WTC11 (cell line): ENCODE data around the gene MICAL2. TPM values are rescaled to one million over a fixed set of nuclear protein-coding genes. Genes with fewer than 3 reads are reported as not detected.

ENCODE experiments used
- ATAC-seq: fragments of 200-7000 bp; cut with Tn5 transposase; 2 replicates; pipeline ENCODE4 v1.10.0; 2021; ENCODE audit warnings: mild to moderate bottlenecking, moderate library complexity
- CTCF ChIA-PET: fragments of 300-600 bp; sonication (Branson Sonifier 250); formaldehyde crosslinking; loops from one replicate; lab custom pipeline; 2021; ENCODE audit warnings: antibody characterized with exemption; lab: Charles Lee
- POLR2A ChIA-PET: fragments of 350-600 bp; sonication (Branson Sonifier 250); formaldehyde crosslinking; loops from one replicate; lab custom pipeline; 2021; ENCODE audit warnings: antibody characterized with exemption; lab: Charles Lee
- DNase-seq: peaks from one replicate; pipeline ENCODE4 v3.0.0; 2021; ENCODE audit warnings: low spot score
- H3K27ac Mint-ChIP-seq: 2 replicates; pipeline ENCODE4 v1.8.0; 2021; ENCODE audit warnings: mixed read lengths
- H3K27me3 Mint-ChIP-seq: 2 replicates; pipeline ENCODE4 v1.8.0; 2021; ENCODE audit warnings: low read depth, mild to moderate bottlenecking, moderate library complexity, mixed read lengths
- H3K36me3 Mint-ChIP-seq: 2 replicates; pipeline ENCODE4 v1.8.0; 2021; ENCODE audit warnings: mixed read lengths
- H3K4me1 Mint-ChIP-seq: 2 replicates; pipeline ENCODE4 v1.8.0; 2022; ENCODE audit warnings: mixed read lengths
- H3K4me3 Mint-ChIP-seq: 2 replicates; pipeline ENCODE4 v1.8.0; 2021; ENCODE audit warnings: mild to moderate bottlenecking, moderate library complexity, mixed read lengths
- H3K9me3 Mint-ChIP-seq: 2 replicates; pipeline ENCODE4 v1.8.0; 2021; ENCODE audit warnings: mixed read lengths
- ATF3 ChIP-seq: sonication (generic); formaldehyde crosslinking; conservative IDR thresholded peaks from 2 replicates; pipeline ENCODE4 v1.8.1; 2022; ENCODE audit warnings: mild to moderate bottlenecking, missing genetic modification reagents
- ATF6 ChIP-seq: sonication (generic); formaldehyde crosslinking; IDR thresholded peaks from 2 replicates; pipeline ENCODE4 v1.8.1; 2023; ENCODE audit warnings: mild to moderate bottlenecking, missing genetic modification reagents
- CDX4 ChIP-seq: fragments of 250-450 bp; sonication (Bioruptor Pico); IDR thresholded peaks from 2 replicates; pipeline ENCODE4 v1.9.0; 2021; ENCODE audit warnings: moderate library complexity, mild to moderate bottlenecking, inconsistent platforms, borderline replicate concordance
- CREB1 ChIP-seq: sonication (generic); formaldehyde crosslinking; IDR thresholded peaks from 2 replicates; pipeline ENCODE4 v1.8.0; 2023; ENCODE audit warnings: mild to moderate bottlenecking, missing genetic modification reagents
- CREM ChIP-seq: sonication (generic); formaldehyde crosslinking; IDR thresholded peaks from 2 replicates; pipeline ENCODE4 v1.8.1; 2022; ENCODE audit warnings: mild to moderate bottlenecking, missing genetic modification reagents, moderate library complexity
- EMX1 ChIP-seq: fragments of 250-450 bp; sonication (Bioruptor Pico); IDR thresholded peaks from 2 replicates; pipeline ENCODE4 v1.8.0; 2021; ENCODE audit warnings: mild to moderate bottlenecking
- ESRRA ChIP-seq: sonication (generic); formaldehyde crosslinking; IDR thresholded peaks from 2 replicates; pipeline ENCODE4 v1.8.1; 2022; ENCODE audit warnings: mild to moderate bottlenecking, missing genetic modification reagents, borderline replicate concordance
- GTF2I ChIP-seq: fragments of 250-450 bp; sonication (Bioruptor Pico); conservative IDR thresholded peaks from 2 replicates; pipeline ENCODE4 v1.4.0; 2021; ENCODE audit warnings: mild to moderate bottlenecking
- NFYB ChIP-seq: sonication (generic); formaldehyde crosslinking; conservative IDR thresholded peaks from 2 replicates; pipeline ENCODE4 v1.8.0; 2022; ENCODE audit warnings: low read depth, missing genetic modification reagents
- RELA ChIP-seq: sonication (generic); formaldehyde crosslinking; IDR thresholded peaks from 2 replicates; pipeline ENCODE4 v1.8.1; 2022; ENCODE audit warnings: missing genetic modification reagents, mild to moderate bottlenecking, borderline replicate concordance
- SOX15 ChIP-seq: fragments of 250-450 bp; sonication (Bioruptor Pico); IDR thresholded peaks from 2 replicates; pipeline ENCODE4 v1.9.0; 2021; ENCODE audit warnings: mild to moderate bottlenecking
- SP1 ChIP-seq: sonication (generic); formaldehyde crosslinking; conservative IDR thresholded peaks from 2 replicates; pipeline ENCODE4 v1.8.1; 2022; ENCODE audit warnings: missing genetic modification reagents
- TP53 ChIP-seq: sonication (generic); formaldehyde crosslinking; IDR thresholded peaks from 2 replicates; pipeline ENCODE4 v1.8.1; 2023; ENCODE audit warnings: mild to moderate bottlenecking, missing genetic modification reagents
- ZNF138 ChIP-seq: sonication (generic); formaldehyde crosslinking; conservative IDR thresholded peaks from 2 replicates; pipeline ENCODE4 v1.8.1; 2022; ENCODE audit warnings: mild to moderate bottlenecking, moderate library complexity, missing genetic modification reagents
- ZNF232 ChIP-seq: sonication (generic); formaldehyde crosslinking; IDR thresholded peaks from 2 replicates; pipeline ENCODE4 v1.8.0; 2022; ENCODE audit warnings: mild to moderate bottlenecking, missing genetic modification reagents
- ZNF532 ChIP-seq: fragments of 250-450 bp; sonication (Bioruptor Pico); IDR thresholded peaks from 2 replicates; pipeline ENCODE4 v1.9.0; 2021; ENCODE audit warnings: mild to moderate bottlenecking, borderline replicate concordance
- total RNA-seq: library from RNA; stranded (reverse); gene quantifications from 3 replicates; pipeline ENCODE4 v1.2.3, GENCODE V29; 2021
- TF ChIP-seq, protein P1 (sequence below): fragments of 250-450 bp; sonication (Bioruptor Pico); IDR thresholded peaks from 2 replicates; pipeline ENCODE4 v1.9.0; 2021; ENCODE audit warnings: mild to moderate bottlenecking
- TF ChIP-seq, protein P2 (sequence below): sonication (generic); formaldehyde crosslinking; IDR thresholded peaks from 2 replicates; pipeline ENCODE4 v1.8.0; 2022; ENCODE audit warnings: mild to moderate bottlenecking, missing genetic modification reagents
- TF ChIP-seq, protein P3 (sequence below): sonication (generic); formaldehyde crosslinking; IDR thresholded peaks from 2 replicates; pipeline ENCODE4 v1.8.0; 2023; ENCODE audit warnings: missing genetic modification reagents
- TF ChIP-seq, protein P4 (sequence below): sonication (generic); formaldehyde crosslinking; IDR thresholded peaks from 2 replicates; pipeline ENCODE4 v1.8.1; 2022; ENCODE audit warnings: missing genetic modification reagents, borderline replicate concordance

The MICAL2 gene
- total RNA-seq, 1 experiment from 2014 or later: 3.1 TPM

DNA sequence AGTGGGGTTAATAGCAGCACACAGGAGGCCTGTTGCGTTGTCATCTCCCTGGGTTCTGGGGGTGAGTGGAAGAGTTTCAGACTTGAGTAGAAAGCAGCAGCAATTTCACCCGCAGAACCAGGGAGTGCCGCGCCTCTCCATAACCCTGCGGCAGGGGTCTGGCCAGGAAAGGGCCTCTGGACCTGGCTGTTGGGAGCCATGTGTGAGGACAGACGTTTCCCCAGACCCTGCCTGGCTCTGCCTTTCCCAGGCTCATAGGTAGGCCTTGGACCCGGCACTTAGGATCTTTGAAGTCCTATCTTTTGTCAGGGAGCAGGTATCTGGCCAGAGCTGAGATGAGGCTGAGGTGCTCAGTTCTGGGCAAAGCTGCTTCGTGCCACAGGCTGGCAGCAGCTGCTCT, 160.4 kb downstream of the MICAL2 start (continued):
- TF ChIP-seq, protein P1, sequence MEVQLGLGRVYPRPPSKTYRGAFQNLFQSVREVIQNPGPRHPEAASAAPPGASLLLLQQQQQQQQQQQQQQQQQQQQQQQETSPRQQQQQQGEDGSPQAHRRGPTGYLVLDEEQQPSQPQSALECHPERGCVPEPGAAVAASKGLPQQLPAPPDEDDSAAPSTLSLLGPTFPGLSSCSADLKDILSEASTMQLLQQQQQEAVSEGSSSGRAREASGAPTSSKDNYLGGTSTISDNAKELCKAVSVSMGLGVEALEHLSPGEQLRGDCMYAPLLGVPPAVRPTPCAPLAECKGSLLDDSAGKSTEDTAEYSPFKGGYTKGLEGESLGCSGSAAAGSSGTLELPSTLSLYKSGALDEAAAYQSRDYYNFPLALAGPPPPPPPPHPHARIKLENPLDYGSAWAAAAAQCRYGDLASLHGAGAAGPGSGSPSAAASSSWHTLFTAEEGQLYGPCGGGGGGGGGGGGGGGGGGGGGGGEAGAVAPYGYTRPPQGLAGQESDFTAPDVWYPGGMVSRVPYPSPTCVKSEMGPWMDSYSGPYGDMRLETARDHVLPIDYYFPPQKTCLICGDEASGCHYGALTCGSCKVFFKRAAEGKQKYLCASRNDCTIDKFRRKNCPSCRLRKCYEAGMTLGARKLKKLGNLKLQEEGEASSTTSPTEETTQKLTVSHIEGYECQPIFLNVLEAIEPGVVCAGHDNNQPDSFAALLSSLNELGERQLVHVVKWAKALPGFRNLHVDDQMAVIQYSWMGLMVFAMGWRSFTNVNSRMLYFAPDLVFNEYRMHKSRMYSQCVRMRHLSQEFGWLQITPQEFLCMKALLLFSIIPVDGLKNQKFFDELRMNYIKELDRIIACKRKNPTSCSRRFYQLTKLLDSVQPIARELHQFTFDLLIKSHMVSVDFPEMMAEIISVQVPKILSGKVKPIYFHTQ (CRISPR knock-in tag): no peak
- TF ChIP-seq SP1 (no peak), NFYB (no peak), ATF3 (CRISPR knock-in tag) (no peak)
- TF ChIP-seq, protein P2, sequence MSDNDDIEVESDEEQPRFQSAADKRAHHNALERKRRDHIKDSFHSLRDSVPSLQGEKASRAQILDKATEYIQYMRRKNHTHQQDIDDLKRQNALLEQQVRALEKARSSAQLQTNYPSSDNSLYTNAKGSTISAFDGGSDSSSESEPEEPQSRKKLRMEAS (CRISPR knock-in tag): no peak
- TF ChIP-seq, protein P3, sequence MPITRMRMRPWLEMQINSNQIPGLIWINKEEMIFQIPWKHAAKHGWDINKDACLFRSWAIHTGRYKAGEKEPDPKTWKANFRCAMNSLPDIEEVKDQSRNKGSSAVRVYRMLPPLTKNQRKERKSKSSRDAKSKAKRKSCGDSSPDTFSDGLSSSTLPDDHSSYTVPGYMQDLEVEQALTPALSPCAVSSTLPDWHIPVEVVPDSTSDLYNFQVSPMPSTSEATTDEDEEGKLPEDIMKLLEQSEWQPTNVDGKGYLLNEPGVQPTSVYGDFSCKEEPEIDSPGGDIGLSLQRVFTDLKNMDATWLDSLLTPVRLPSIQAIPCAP: no peak
- TF ChIP-seq, all 79 proteins: peak for 0

DNA sequence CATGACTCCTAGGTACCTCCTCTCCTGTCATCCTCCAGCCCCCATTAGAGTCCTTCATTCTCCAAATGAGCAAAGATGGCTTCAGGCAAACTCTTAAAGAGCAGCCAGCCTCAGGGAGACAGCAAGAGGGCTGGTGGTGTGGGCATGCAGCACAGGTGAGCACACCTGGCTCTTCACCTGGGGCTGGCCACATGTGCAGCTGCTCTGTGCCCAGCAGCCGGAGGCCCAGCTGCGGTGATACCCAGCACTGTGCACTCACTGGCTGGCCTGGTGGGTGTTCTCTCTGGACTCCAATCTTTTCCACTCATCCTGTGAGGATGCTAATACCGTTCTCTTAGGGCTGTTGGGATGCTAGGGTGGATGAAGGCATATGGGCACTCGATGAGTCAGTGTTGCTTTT, 160.9 kb downstream of the MICAL2 start:
- no peak overlapping the region for H3K27ac Mint-ChIP-seq
- TF ChIP-seq CDX4 (CRISPR knock-in tag): no peak
- TF ChIP-seq EMX1 (CRISPR knock-in tag): no peak
- TF ChIP-seq ZNF138 (CRISPR knock-in tag): no peak
- TF ChIP-seq SOX15 (CRISPR knock-in tag): no peak
- no peak for TF ChIP-seq TP53 (CRISPR knock-in tag)
- no peak for TF ChIP-seq ZNF232
- TF ChIP-seq ESRRA (CRISPR knock-in tag): no peak
- no peak for TF ChIP-seq GTF2I
- TF ChIP-seq CREB1: no peak
- TF ChIP-seq, protein P4, sequence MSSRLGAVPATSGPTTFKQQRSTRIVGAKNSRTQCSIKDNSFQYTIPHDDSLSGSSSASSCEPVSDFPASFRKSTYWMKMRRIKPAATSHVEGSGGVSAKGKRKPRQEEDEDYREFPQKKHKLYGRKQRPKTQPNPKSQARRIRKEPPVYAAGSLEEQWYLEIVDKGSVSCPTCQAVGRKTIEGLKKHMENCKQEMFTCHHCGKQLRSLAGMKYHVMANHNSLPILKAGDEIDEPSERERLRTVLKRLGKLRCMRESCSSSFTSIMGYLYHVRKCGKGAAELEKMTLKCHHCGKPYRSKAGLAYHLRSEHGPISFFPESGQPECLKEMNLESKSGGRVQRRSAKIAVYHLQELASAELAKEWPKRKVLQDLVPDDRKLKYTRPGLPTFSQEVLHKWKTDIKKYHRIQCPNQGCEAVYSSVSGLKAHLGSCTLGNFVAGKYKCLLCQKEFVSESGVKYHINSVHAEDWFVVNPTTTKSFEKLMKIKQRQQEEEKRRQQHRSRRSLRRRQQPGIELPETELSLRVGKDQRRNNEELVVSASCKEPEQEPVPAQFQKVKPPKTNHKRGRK (CRISPR knock-in tag): no peak
- TF ChIP-seq CREM (CRISPR knock-in tag): no peak
- TF ChIP-seq RELA: no peak
- TF ChIP-seq, all 79 proteins: peak for 0
- POLR2A ChIA-PET: no interaction called here
- DNase-seq (no peak), ATAC-seq (no peak)
- Mint-ChIP-seq H3K4me1 (no peaks in the 10 kb centered on the region), H3K27me3 (no peaks in the 10 kb centered on the region), H3K36me3 (no peaks in the 10 kb centered on the region), H3K4me3 (no peak overlapping the region), H3K9me3 (no peaks in the 10 kb centered on the region)
- CTCF ChIA-PET: interaction anchor here (1.2 to 3.1 kb wide), 2 partner anchors 17 to 188 kb away, joined by 3 to 11 read pairs; no protein-coding TSS in a partner anchor

GRCh38 chr11:12271826-12272366, 161.5 kb downstream of the MICAL2 start:
- Mint-ChIP-seq H3K36me3 (no peaks in the 10 kb centered on the region), H3K27ac (no peak overlapping the region), H3K4me3 (no peak overlapping the region), H3K4me1 (no peaks in the 10 kb centered on the region), H3K27me3 (no peaks in the 10 kb centered on the region), H3K9me3 (no peaks in the 10 kb centered on the region)
- ChIA-PET POLR2A (interaction anchor here (0.6 kb wide), 1 partner anchor 10 kb away, joined by 3 read pairs; no protein-coding TSS in a partner anchor), CTCF (no interaction called here)
- no peak for ATAC-seq
- no peak for DNase-seq
- TF ChIP-seq ZNF532 (CRISPR knock-in tag) (no peak), ZNF138 (CRISPR knock-in tag) (no peak), ATF6 (CRISPR knock-in tag) (no peak)
